HAP-1 (cell line): ENCODE measurements around the gene FAM83F.
"Not testable (repeated sequence)": the region's sequence is repeated elsewhere in the genome, so short reads cannot be mapped to it uniquely, and the experiment has no call there.

Experiments
- DNase-seq, 2 experiments: peaks; one replicate each; pipeline ENCODE4 v3.0.0-alpha.2; 2016 to 2020; ENCODE audit warnings: low spot score in 2 of 2
- H3K27me3 ChIP-seq: fragments of 250-450 bp; sonication (Bioruptor Pico); 2 replicates; pipeline ENCODE4 v1.5.1; 2020; ENCODE audit warnings: low read depth, mild to moderate bottlenecking, moderate library complexity
- H3K36me3 ChIP-seq: fragments of 250-450 bp; sonication (Bioruptor Pico); replicated peaks from 2 replicates; pipeline ENCODE4 v1.5.1; 2020; ENCODE audit warnings: mild to moderate bottlenecking
- H3K4me1 ChIP-seq: fragments of 250-450 bp; sonication (Bioruptor Pico); 2 replicates; pipeline ENCODE4 v1.5.1; 2020; ENCODE audit warnings: mild to moderate bottlenecking
- H3K4me3 ChIP-seq: fragments of 250-450 bp; sonication (Bioruptor Pico); 2 replicates; pipeline ENCODE4 v1.5.1; 2020; ENCODE audit warnings: mild to moderate bottlenecking, moderate library complexity
- H3K9me3 ChIP-seq: fragments of 250-450 bp; sonication (Bioruptor Pico); 2 replicates; pipeline ENCODE4 v1.5.1; 2020; ENCODE audit warnings: mild to moderate bottlenecking, moderate library complexity
- in situ Hi-C: fragments of 300-500 bp; cut with MboI; formaldehyde crosslinking; loops from 3 replicates; pipeline ENCODE4 v1.14.3; 2020; ENCODE audit warnings: low sequenced_read_pairs, inconsistent platforms, mixed read lengths

Gene FAM83F

DNA sequence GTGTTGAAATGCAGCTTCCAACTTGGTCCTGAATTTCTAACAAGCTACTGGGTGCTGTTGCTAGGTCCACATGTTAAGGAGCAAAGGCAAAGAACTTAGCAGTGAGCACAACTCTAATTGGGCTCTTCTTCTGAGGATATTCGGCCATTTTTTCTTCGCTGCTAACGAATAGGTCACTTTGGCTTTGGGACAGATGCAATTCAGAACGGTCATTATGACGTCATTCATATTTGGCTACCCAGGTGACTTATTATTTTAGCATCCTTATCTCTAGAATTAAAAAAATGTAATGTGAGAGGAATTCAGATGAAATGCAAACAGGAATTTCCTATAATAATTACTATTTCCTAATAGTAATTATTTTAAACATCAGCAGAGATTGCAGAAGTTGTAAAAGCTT, 20.7 kb upstream of the FAM83F start:
- no peak overlapping the region for H3K4me3 ChIP-seq
- no peaks in the 10 kb centered on the region for H3K36me3 ChIP-seq
- H3K4me1 ChIP-seq = no peaks in the 10 kb centered on the region
- peaks cover 45% of the 10 kb centered on the region for H3K27me3 ChIP-seq
- in situ Hi-C loops = no loop called here
- H3K9me3 ChIP-seq = no peaks in the 10 kb centered on the region
- no peak for DNase-seq

GRCh38 chr22:39979048-39979447, 15.7 kb upstream of the FAM83F start:
- Histone ChIP-seq H3K27me3 (peaks cover 34% of the 10 kb centered on the region), H3K9me3 (no peaks in the 10 kb centered on the region), H3K4me3 (no peak overlapping the region), H3K36me3 (no peaks in the 10 kb centered on the region), H3K4me1 (no peaks in the 10 kb centered on the region)
- no peak for DNase-seq
- in situ Hi-C loops = no loop called here

- in situ Hi-C loops = no loop called here
- Histone ChIP-seq H3K36me3 (no peaks in the 10 kb centered on the region), H3K4me3 (no peak overlapping the region), H3K27me3 (peaks cover 30% of the 10 kb centered on the region), H3K4me1 (no peaks in the 10 kb centered on the region), H3K9me3 (no peaks in the 10 kb centered on the region)
- no peak for DNase-seq
These were observed 15.3 kb upstream of the FAM83F start for GRCh38 chr22:39979458-39979857.

DNA sequence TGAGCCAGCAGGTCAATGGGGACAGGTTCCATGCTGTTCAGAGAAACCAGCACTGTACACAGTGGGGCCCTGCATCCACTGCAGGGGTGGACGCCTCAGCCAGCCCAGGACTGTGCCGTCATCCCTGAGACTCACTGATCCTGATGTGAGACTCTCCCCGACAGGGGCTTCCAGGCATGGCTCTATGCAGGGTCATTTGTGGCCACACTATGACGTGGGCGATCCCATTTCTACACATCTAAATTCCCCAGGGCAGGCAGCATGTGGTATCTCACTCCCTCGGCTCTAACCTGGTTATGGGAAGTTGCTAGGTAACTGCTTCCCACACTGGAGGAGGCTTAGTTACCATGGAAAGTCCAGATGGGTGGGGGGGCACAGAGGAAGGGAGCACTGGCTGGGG, 14.2 kb upstream of the FAM83F start:
- no peak for DNase-seq
- in situ Hi-C loops = no loop called here
- Histone ChIP-seq H3K4me1 (no peaks in the 10 kb centered on the region), H3K27me3 (peaks cover 29% of the 10 kb centered on the region), H3K36me3 (no peaks in the 10 kb centered on the region), H3K9me3 (no peaks in the 10 kb centered on the region), H3K4me3 (no peak overlapping the region)

GRCh38 chr22:39983346-39983745, 11.4 kb upstream of the FAM83F start:
- Histone ChIP-seq H3K36me3 (no peaks in the 10 kb centered on the region), H3K27me3 (peaks cover 5% of the 10 kb centered on the region), H3K9me3 (no peaks in the 10 kb centered on the region), H3K4me1 (no peaks in the 10 kb centered on the region), H3K4me3 (no peak overlapping the region)
- in situ Hi-C loops = no loop called here
- no peak for DNase-seq

DNA sequence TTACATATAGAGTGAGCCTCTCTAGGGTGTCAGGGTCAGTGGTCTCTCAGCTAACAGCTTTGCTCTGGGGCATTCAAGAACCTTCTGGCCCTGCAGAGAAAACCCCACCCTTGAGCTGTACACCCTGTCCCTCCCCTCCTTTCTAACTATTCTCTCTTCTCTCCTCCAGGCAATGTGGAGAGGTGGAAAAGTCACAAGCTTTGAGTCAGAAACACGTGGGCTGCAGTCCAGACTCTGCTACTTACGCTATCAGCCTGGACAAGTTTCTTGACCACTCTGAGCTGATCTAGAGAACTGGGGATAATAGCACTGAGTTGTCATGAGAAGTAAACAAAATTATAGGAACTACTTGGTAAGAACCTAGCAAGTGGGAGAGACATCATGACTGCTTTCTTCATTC, 10.7 kb upstream of the FAM83F start:
- Histone ChIP-seq H3K27me3 (peaks cover 4% of the 10 kb centered on the region), H3K4me1 (no peaks in the 10 kb centered on the region), H3K9me3 (no peaks in the 10 kb centered on the region), H3K36me3 (no peaks in the 10 kb centered on the region), H3K4me3 (no peak overlapping the region)
- no peak for DNase-seq
- in situ Hi-C loops = no loop called here

- no peaks in the 10 kb centered on the region for H3K9me3 ChIP-seq
- in situ Hi-C loops = no loop called here
- H3K36me3 ChIP-seq = no peaks in the 10 kb centered on the region
- DNase-seq = no peak
- H3K4me3 ChIP-seq = no peak overlapping the region
- no peaks in the 10 kb centered on the region for H3K4me1 ChIP-seq
- peaks cover 1% of the 10 kb centered on the region for H3K27me3 ChIP-seq
These were observed 10.0 kb upstream of the FAM83F start for GRCh38 chr22:39984746-39985145.

DNA sequence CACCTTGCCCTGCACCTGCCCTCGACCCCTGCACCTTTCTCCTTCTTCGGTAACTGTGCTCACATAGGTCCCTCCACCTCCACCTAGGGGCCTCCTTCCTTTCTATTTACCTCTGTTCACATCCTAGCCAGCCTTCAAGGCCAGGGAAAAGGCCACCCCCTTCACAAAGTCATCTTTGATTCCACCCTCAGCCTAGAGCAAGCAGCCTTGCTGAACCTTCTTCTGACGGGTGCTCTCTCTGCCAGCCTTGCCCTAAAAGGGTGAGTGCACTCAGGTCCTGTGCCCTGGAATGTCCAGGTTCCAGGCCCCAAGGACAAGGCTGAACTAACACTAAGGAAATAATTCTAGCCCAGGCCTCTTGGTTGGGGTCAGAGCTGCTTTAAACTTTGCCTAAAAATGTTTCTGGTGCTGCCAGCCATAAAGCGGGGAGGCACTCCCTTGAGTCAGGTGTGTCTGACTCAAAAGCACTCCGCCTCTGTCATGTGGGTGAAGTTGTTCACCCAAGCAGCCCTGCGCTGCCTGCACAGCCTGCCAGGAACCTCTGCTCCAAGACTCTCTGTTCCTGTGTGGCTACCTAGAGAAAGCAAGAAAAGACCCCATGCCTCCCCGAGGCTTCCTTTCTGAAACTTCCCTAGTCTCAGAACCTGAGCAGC, 9.2 kb upstream of the FAM83F start:
- no peaks in the 10 kb centered on the region for H3K36me3 ChIP-seq
- H3K9me3 ChIP-seq = no peaks in the 10 kb centered on the region
- in situ Hi-C loops = no loop called here
- H3K27me3 ChIP-seq = no peaks in the 10 kb centered on the region
- no peak for DNase-seq
- H3K4me1 ChIP-seq = no peaks in the 10 kb centered on the region
- H3K4me3 ChIP-seq = no peak overlapping the region

- Histone ChIP-seq H3K27me3 (no peaks in the 10 kb centered on the region), H3K4me1 (no peaks in the 10 kb centered on the region), H3K36me3 (no peaks in the 10 kb centered on the region), H3K4me3 (no peak overlapping the region), H3K9me3 (no peaks in the 10 kb centered on the region)
- in situ Hi-C loops = no loop called here
- DNase-seq = no peak
These were observed 6.2 kb upstream of the FAM83F start for GRCh38 chr22:39988386-39989114.

GRCh38 chr22:39989633-39990032, 5.1 kb upstream of the FAM83F start:
- H3K9me3 ChIP-seq = no peaks in the 10 kb centered on the region
- H3K27me3 ChIP-seq = no peaks in the 10 kb centered on the region
- no peaks in the 10 kb centered on the region for H3K36me3 ChIP-seq
- no peak overlapping the region for H3K4me3 ChIP-seq
- no peak for DNase-seq
- no peaks in the 10 kb centered on the region for H3K4me1 ChIP-seq
- in situ Hi-C loops = no loop called here

DNA sequence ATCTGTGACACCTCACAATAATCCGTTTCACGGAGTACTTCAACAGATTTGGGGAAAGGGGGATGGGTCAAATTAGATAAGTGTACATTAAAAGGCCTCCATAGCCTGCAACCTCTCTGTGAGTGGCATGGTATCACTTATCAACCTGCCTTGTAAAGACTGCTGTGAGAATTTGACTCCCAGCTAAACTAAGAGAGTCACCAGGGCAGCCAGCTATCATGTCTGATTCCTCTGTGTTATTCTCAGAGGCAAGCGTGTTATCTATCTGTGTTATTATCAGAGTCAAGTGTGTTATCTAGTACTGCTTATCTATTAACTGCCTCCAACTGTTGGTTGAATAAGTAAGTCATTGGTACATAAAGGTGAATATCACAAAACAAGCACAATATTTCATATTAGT, 4.1 kb upstream of the FAM83F start:
- Histone ChIP-seq H3K9me3 (no peaks in the 10 kb centered on the region), H3K4me3 (no peak overlapping the region), H3K27me3 (no peaks in the 10 kb centered on the region), H3K4me1 (no peaks in the 10 kb centered on the region), H3K36me3 (no peaks in the 10 kb centered on the region)
- no peak for DNase-seq
- in situ Hi-C loops = no loop called here

DNA sequence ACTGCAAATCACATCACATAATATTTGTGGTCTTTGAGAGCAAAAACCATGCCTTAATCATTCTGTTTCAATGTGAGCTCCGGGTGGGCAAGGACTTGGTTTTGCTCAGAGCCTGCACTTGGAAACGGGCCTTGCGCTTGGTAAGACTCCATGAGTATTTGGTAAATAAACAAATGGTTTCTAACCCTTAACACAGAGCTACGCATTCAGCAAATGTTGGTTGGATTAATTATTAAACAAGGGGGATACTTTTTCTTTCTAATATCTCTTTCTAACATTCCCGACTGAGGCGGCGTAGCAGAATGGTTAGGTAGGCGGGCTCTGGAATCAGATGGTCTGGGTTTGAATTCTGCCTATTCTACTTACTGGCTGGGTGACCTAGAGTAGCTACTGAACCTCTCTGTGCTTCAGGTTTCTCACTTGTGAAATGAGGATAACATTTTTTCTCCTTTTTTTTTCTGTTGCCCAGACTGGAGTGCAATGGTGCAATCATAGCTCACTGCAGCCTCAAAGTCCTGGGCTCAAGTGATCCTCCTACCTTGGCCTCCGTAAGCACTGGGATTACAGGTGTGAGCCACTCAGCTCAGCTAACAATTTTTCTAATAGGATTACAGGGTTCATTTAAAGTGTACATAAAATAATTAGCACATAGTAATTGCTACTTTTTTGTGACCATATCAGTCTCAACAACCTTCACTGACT, 3.4 kb upstream of the FAM83F start:
- Histone ChIP-seq H3K4me1 (no peaks in the 10 kb centered on the region), H3K36me3 (no peaks in the 10 kb centered on the region), H3K9me3 (no peaks in the 10 kb centered on the region), H3K4me3 (no peak overlapping the region), H3K27me3 (no peaks in the 10 kb centered on the region)
- DNase-seq = no peak
- in situ Hi-C loops = no loop called here

- Histone ChIP-seq H3K4me3 (no peak overlapping the region), H3K4me1 (no peaks in the 10 kb centered on the region), H3K27me3 (no peaks in the 10 kb centered on the region), H3K9me3 (no peaks in the 10 kb centered on the region), H3K36me3 (no peaks in the 10 kb centered on the region)
- no peak for DNase-seq
- in situ Hi-C loops = no loop called here
These were observed 2.5 kb upstream of the FAM83F start for GRCh38 chr22:39992088-39992826.

DNA sequence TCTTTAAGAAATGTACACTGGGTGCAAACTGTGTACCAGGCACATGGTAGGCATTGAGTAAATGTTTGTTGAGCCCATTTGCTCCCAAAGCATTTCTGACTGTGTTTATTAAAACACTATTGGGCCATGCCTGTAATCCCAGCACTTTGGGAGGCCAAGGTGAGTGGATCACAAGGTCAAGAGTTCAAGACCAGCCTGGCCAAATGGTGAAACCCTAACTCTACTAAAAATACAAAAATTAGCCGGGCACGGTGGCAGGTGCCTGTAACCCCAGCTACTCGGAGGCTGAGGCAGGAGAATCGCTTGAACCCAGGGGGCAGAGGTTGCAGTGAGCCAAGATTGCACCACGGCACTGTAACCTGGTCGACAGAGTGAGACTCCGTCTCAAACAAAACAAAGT, 1.9 kb upstream of the FAM83F start:
- in situ Hi-C loops, DNase-seq, H3K27me3 ChIP-seq, H3K4me1 ChIP-seq, H3K4me3 ChIP-seq, H3K9me3 ChIP-seq, H3K36me3 ChIP-seq: not testable (repeated sequence)
